Activated CD4-positive, alpha-beta T cell treated with anti-CD3 and anti-CD28 coated beads, Interleukin-2, amount 50 U/mL, for 4 hours (primary cell): ENCODE results near the gene IFNA4.

ENCODE experiments used
- DNase-seq, 2 experiments: peaks; one replicate each; pipeline ENCODE4 v3.0.0-alpha.2; 2020

Gene IFNA4

DNA sequence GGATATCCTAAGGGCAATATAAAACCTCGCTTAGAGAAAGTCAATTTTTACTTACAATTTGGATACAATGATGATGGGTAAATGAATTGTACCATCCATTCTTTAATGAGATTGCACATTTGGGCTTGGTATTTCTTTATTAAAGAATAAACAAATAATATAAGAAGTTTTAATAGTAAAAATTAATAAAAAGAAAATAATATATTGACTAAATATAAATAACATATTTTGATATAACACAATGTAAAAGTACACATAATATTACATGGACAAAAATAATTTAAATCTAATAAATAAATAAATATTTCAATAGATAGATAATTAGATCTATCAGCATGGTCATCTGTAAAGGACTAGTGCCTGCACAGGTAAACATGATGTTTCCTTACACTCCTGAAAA, 21.9 kb downstream of the IFNA4 start:
- no peak for DNase-seq

DNA sequence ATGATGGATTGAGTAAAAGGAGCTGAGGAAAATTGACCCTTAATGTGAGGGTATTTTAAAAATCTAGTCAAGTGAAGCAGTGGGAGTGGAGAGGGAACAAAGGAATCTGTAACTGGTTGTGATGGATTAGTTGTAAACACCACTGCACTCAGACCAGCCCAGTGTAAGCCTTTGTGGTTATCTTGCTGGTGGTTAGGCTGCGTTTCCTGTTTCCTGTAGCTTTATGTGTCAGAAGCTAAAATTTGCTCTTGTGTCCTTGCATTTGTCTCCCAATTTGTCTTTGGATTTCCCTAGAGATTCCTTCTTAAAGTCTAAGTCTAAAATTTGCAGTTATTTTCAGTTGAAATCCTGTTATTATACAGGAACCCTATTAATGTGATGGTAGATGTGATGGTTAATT, 27.2 kb downstream of the IFNA4 start:
- no peak for DNase-seq

- DNase-seq, result no peak
These were observed 31.9 kb downstream of the IFNA4 start for GRCh38 chr9:21155501-21155900.

- DNase-seq, result no peak
These were observed 33.3 kb downstream of the IFNA4 start for GRCh38 chr9:21154018-21154608.

GRCh38 chr9:21153336-21154017, 33.9 kb downstream of the IFNA4 start:
- DNase-seq, result no peak

GRCh38 chr9:21144603-21145002, 42.8 kb downstream of the IFNA4 start:
- DNase-seq, result no peak

DNA sequence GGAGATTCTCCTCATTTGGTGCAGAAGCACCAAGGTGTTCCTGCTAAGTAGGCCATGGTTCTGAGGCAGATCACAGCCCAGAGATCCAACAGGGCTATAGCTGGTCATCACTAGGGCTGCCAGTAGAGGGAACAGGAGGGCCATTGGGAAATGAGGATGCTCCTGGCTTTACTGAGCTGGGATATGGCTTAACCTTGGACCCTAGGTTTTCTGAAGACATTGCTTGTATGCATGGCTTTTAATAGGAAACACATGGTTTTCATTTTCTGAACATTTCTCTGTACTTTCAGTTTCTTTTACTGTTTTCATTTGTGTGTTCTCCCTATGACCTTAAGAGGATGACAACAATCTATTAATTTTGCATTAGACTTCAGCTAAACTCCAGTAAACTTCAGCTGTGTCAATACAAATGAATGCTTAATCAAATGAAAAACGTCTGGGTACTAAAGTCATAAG, 45.9 kb downstream of the IFNA4 start, which contains the start of gene IFNW1:
IFNW1 (minus strand) TSS at position 406 of the 456 bp plus-strand sequence; CDS start at position 144, 262 bp downstream.
- no peak for DNase-seq

DNA sequence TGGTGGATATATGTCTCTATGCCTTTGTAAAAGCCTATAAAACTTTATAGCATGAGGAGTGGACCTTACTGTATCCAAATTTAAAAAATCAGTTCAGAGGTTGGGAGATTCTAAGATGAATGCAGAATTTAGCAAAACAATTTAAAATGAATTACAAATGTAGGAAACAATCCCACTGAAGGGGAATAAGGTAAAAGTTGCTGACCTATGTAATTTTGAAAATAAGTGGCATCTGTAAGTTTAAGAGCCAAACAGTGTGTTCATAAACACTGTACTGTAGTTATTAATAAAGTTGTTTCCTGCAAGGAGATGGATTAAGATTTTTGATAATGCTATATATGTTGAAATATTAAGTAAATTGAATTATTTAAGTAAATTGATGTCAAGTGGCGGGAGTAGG, 50.4 kb downstream of the IFNA4 start:
- no peak for DNase-seq
